Measurements from ENCODE around the gene CARD9.

- TF ChIP-seq CTCF (conservative IDR thresholded peaks at IDR 0.05) (no peak), EZH2 (IDR thresholded peaks at IDR 0.05; ENCODE audit: low read depth) (no peak)
Observed at GRCh38 chr9:136364942-136365774, 8.3 kb downstream of the CARD9 start.

Data from PC-9 (cell line).